HG02763 (cell line): ENCODE results near the gene FRMPD2.
"Not testable (repeated sequence)": the region's sequence is repeated elsewhere in the genome, so short reads cannot be mapped to it uniquely, and the experiment has no call there.

Experiments used
- ATAC-seq: cut with Tn5 transposase; IDR thresholded peaks from one replicate; pipeline ENCODE4 v1.9.1; 2021; ENCODE audit warnings: mild to moderate bottlenecking, moderate library complexity; ENCODE audit not compliant: unreplicated experiment

Gene FRMPD2

GRCh38 chr10:48288661-48289060 is 14.2 kb upstream of the FRMPD2 start:
- ATAC-seq: no peak

GRCh38 chr10:48287417-48288391 is 13.2 kb upstream of the FRMPD2 start:
- peak; percentile 47 for ATAC-seq

GRCh38 chr10:48286356-48286755 is 11.9 kb upstream of the FRMPD2 start:
- no peak for ATAC-seq

GRCh38 chr10:48285710-48286109 is 11.2 kb upstream of the FRMPD2 start:
- no peak for ATAC-seq

- ATAC-seq: no peak
Measured at GRCh38 chr10:48284811-48285210, 10.3 kb upstream of the FRMPD2 start.

GRCh38 chr10:48284002-48284546 is 9.6 kb upstream of the FRMPD2 start:
- no peak for ATAC-seq

- ATAC-seq: peak; percentile 57
Measured at GRCh38 chr10:48282829-48283228, 8.3 kb upstream of the FRMPD2 start.

GRCh38 chr10:48281697-48282096 is 7.2 kb upstream of the FRMPD2 start:
- not testable (repeated sequence) for ATAC-seq

GRCh38 chr10:48279081-48279751 is 4.7 kb upstream of the FRMPD2 start:
- peak; percentile 86 for ATAC-seq

- ATAC-seq: no peak
Measured at GRCh38 chr10:48277093-48277492, 2.6 kb upstream of the FRMPD2 start.

GRCh38 chr10:48273741-48274140 is 755 bp downstream of the FRMPD2 start:
- ATAC-seq: no peak

- no peak for ATAC-seq
Measured at GRCh38 chr10:48272682-48273081, 1.8 kb downstream of the FRMPD2 start.

GRCh38 chr10:48271047-48271730 is 3.3 kb downstream of the FRMPD2 start:
- no peak for ATAC-seq

- ATAC-seq: no peak
Measured at GRCh38 chr10:48266528-48266927, 8.0 kb downstream of the FRMPD2 start.

GRCh38 chr10:48258105-48258504 is 16.4 kb downstream of the FRMPD2 start:
- ATAC-seq: no peak

GRCh38 chr10:48257407-48257961 is 17.0 kb downstream of the FRMPD2 start:
- no peak for ATAC-seq

- no peak for ATAC-seq
Measured at GRCh38 chr10:48255722-48256121, 18.8 kb downstream of the FRMPD2 start.

- ATAC-seq: no peak
Measured at GRCh38 chr10:48254750-48255512, 19.6 kb downstream of the FRMPD2 start.

GRCh38 chr10:48253970-48254657 is 20.4 kb downstream of the FRMPD2 start:
- ATAC-seq: no peak

GRCh38 chr10:48252354-48252650 is 22.2 kb downstream of the FRMPD2 start:
- ATAC-seq: no peak
